IMR-90 (cell line): ENCODE results near the gene ARL13A. TPM values are rescaled to one million over a fixed set of nuclear protein-coding genes. Genes with fewer than 3 reads are reported as not detected.

Experiments used
- ATAC-seq: fragments of 200-7000 bp; cut with Tn5 transposase; 2 replicates; pipeline ENCODE4 v1.9.1; 2020; ENCODE audit warnings: low read depth, mild to moderate bottlenecking, moderate library complexity
- BruUV-seq: library from RNA; stranded (reverse); fragments of 400-500 nt; replicated peaks from 2 replicates; lab custom pipeline; 2021; lab: Mats Ljungman, UMichigan
- CTCF ChIA-PET: fragments of 300-600 bp; formaldehyde crosslinking; extraction: SDS; loops from one replicate; lab custom pipeline; 2021; ENCODE audit warnings: antibody characterized with exemption; lab: Yijun Ruan, JAX
- POLR2A ChIA-PET: fragments of 300-600 bp; sonication (Branson Sonifier 250); formaldehyde crosslinking; loops from one replicate; lab custom pipeline; 2022; ENCODE audit warnings: antibody characterized with exemption; ENCODE audit not compliant: unreplicated experiment; lab: Charles Lee
- DNase-seq: peaks from one replicate; pipeline ENCODE4 v3.0.0; 2013
- H2AFZ ChIP-seq: replicated peaks from 2 replicates; pipeline ENCODE3; 2013; ENCODE audit warnings: low read length, mild to moderate bottlenecking; ENCODE audit not compliant: poor library complexity
- H2AK5ac ChIP-seq: 2 replicates; pipeline ENCODE4 v1.6.1; 2013; ENCODE audit warnings: low read depth, low read length, inconsistent platforms
- H2AK9ac ChIP-seq: replicated peaks from 2 replicates; pipeline ENCODE3; 2013; ENCODE audit warnings: mild to moderate bottlenecking, low read depth, low read length, moderate library complexity; ENCODE audit not compliant: poor library complexity
- H2BK120ac ChIP-seq: 2 replicates; pipeline ENCODE4 v1.6.1; 2013; ENCODE audit warnings: low read depth, low read length, inconsistent platforms
- H2BK15ac ChIP-seq: 3 replicates; pipeline ENCODE4 v1.6.1; 2013; ENCODE audit warnings: low read depth, low read length, inconsistent platforms
- H2BK20ac ChIP-seq: 2 replicates; pipeline ENCODE4 v1.6.1; 2013; ENCODE audit warnings: low read depth, mild to moderate bottlenecking, inconsistent platforms, low read length, moderate library complexity
- H2BK5ac ChIP-seq: 2 replicates; pipeline ENCODE4 v1.6.1; 2013; ENCODE audit warnings: mild to moderate bottlenecking, low read depth, low read length, inconsistent platforms; ENCODE audit not compliant: poor library complexity, severe bottlenecking
- H3K14ac ChIP-seq: replicated peaks from 2 replicates; pipeline ENCODE4 v1.6.1; 2013; ENCODE audit warnings: low read depth, low read length, inconsistent platforms
- H3K18ac ChIP-seq: 2 replicates; pipeline ENCODE4 v1.6.1; 2013; ENCODE audit warnings: low read depth, low read length, control low read depth
- H3K23ac ChIP-seq: 2 replicates; pipeline ENCODE4 v1.6.1; 2013; ENCODE audit warnings: low read depth, low read length, inconsistent platforms
- H3K27ac ChIP-seq: 2 replicates; pipeline ENCODE4 v1.5.1; 2013; ENCODE audit warnings: mild to moderate bottlenecking, control low read depth, low read length; ENCODE audit not compliant: insufficient read depth
- H3K27me3 ChIP-seq: 2 replicates; pipeline ENCODE4 v1.6.1; 2013; ENCODE audit warnings: low read length; ENCODE audit not compliant: control insufficient read depth, insufficient read depth
- H3K36me3 ChIP-seq: 2 replicates; pipeline ENCODE4 v1.6.1; 2013; ENCODE audit warnings: low read length, mixed read lengths; ENCODE audit not compliant: control insufficient read depth, insufficient read depth
- H3K4ac ChIP-seq: 2 replicates; pipeline ENCODE4 v1.6.1; 2013; ENCODE audit warnings: low read depth, low read length, inconsistent platforms
- H3K4me1 ChIP-seq: 2 replicates; pipeline ENCODE4 v1.6.1; 2013; ENCODE audit warnings: low read length, mixed read lengths; ENCODE audit not compliant: control insufficient read depth, insufficient read depth
- H3K4me2 ChIP-seq: 2 replicates; pipeline ENCODE4 v1.6.1; 2013; ENCODE audit warnings: low read depth, mild to moderate bottlenecking, control low read depth, low read length, moderate library complexity
- H3K4me3 ChIP-seq: 2 replicates; pipeline ENCODE4 v1.5.1; 2013; ENCODE audit warnings: low read depth, mild to moderate bottlenecking, control low read depth, low read length, moderate library complexity; ENCODE audit not compliant: insufficient read depth
- H3K56ac ChIP-seq: 2 replicates; pipeline ENCODE4 v1.6.1; 2013; ENCODE audit warnings: low read length, inconsistent platforms; ENCODE audit not compliant: insufficient read depth; ENCODE audit errors: extremely low read depth
- H3K79me1 ChIP-seq, 2 experiments: 2 replicates each; pipeline ENCODE4 v1.6.1; 2013; ENCODE audit warnings: low read length in 2 of 2, inconsistent platforms in 1 of 2, low read depth in 1 of 2
- H3K9ac ChIP-seq: 2 replicates; pipeline ENCODE4 v1.6.1; 2013; ENCODE audit warnings: low read depth, low read length, control low read depth
- H3K9me1 ChIP-seq: 2 replicates; pipeline ENCODE4 v1.6.1; 2013; ENCODE audit warnings: low read length, inconsistent platforms; ENCODE audit not compliant: insufficient read depth
- H3K9me3 ChIP-seq: 2 replicates; pipeline ENCODE4 v1.6.1; 2013; ENCODE audit warnings: low read length; ENCODE audit not compliant: control insufficient read depth, insufficient read depth
- H4K20me1 ChIP-seq: 2 replicates; pipeline ENCODE4 v1.6.1; 2013; ENCODE audit warnings: low read length, inconsistent platforms; ENCODE audit not compliant: insufficient read depth
- H4K5ac ChIP-seq: 2 replicates; pipeline ENCODE4 v1.6.1; 2013; ENCODE audit warnings: mild to moderate bottlenecking, low read depth, low read length, control low read depth
- H4K8ac ChIP-seq, 2 experiments: 2 replicates each; pipeline ENCODE4 v1.6.1; 2013; ENCODE audit warnings: low read depth in 2 of 2, low read length in 2 of 2, control low read depth in 1 of 2, inconsistent platforms in 1 of 2
- H4K91ac ChIP-seq: 2 replicates; pipeline ENCODE4 v1.6.1; 2013; ENCODE audit warnings: low read depth, low read length, inconsistent platforms; ENCODE audit not compliant: insufficient read depth
- BHLHE40 ChIP-seq: fragments of 150-350 bp; IDR thresholded peaks from 2 replicates; pipeline ENCODE4 v1.6.1; 2016; ENCODE audit warnings: mild to moderate bottlenecking, low read depth, low read length
- CEBPB ChIP-seq: IDR thresholded peaks from 2 replicates; pipeline ENCODE4 v1.6.1; 2012; ENCODE audit warnings: low read depth, low read length, improper control_type of control experiment
- CHD1 ChIP-seq: IDR thresholded peaks from 2 replicates; pipeline ENCODE4 v1.6.1; 2012; ENCODE audit warnings: low read depth, low read length, improper control_type of control experiment
- FOS ChIP-seq: fragments of 150-350 bp; IDR thresholded peaks from 2 replicates; pipeline ENCODE4 v1.6.1; 2016; ENCODE audit warnings: low read depth, low read length
- MAFK ChIP-seq: IDR thresholded peaks from 2 replicates; pipeline ENCODE4 v1.6.1; 2012; ENCODE audit warnings: low read depth, low read length, improper control_type of control experiment
- MAZ ChIP-seq: IDR thresholded peaks from 2 replicates; pipeline ENCODE4 v1.6.1; 2012; ENCODE audit warnings: low read depth, mild to moderate bottlenecking, low read length, improper control_type of control experiment, moderate library complexity, borderline replicate concordance
- MXI1 ChIP-seq: IDR thresholded peaks from 2 replicates; pipeline ENCODE4 v1.6.1; 2012; ENCODE audit warnings: low read depth, mild to moderate bottlenecking, low read length, moderate library complexity, borderline replicate concordance
- NFE2L2 ChIP-seq: fragments of 150-350 bp; IDR thresholded peaks from 2 replicates; pipeline ENCODE4 v1.6.1; 2016; ENCODE audit warnings: low read depth, mild to moderate bottlenecking, low read length
- POLR2A ChIP-seq: IDR thresholded peaks from 2 replicates; pipeline ENCODE4 v1.6.1; 2012; ENCODE audit warnings: mild to moderate bottlenecking, low read depth, low read length
- RAD21 ChIP-seq: IDR thresholded peaks from 2 replicates; pipeline ENCODE4 v1.6.1; 2012; ENCODE audit warnings: low read length, improper control_type of control experiment
- RCOR1 ChIP-seq: IDR thresholded peaks from 2 replicates; pipeline ENCODE4 v1.6.1; 2012; ENCODE audit warnings: mild to moderate bottlenecking, low read length, improper control_type of control experiment; ENCODE audit not compliant: insufficient replicate concordance
- RFX5 ChIP-seq: IDR thresholded peaks from 2 replicates; pipeline ENCODE4 v1.8.0; 2012; ENCODE audit warnings: low read depth, mild to moderate bottlenecking, low read length, moderate library complexity
- SMC3 ChIP-seq: fragments of 150-350 bp; IDR thresholded peaks from 2 replicates; pipeline ENCODE4 v1.6.1; 2016; ENCODE audit warnings: low read depth, mild to moderate bottlenecking, antibody characterized with exemption, low read length, moderate library complexity
- WGBS, 2 experiments: methylation state at CpG; one replicate each; pipeline versions ENCODE4 v1.1.5 to v1.1.7; 2013; ENCODE audit warnings: missing lambda C conversion rate in 2 of 2; ENCODE audit not compliant: insufficient read length in 1 of 2; ENCODE audit errors: extremely low coverage in 2 of 2; 5-methylcytosine and 5-hydroxymethylcytosine counted together
- dilution Hi-C: fragments of 300-500 bp; cut with HindIII; formaldehyde crosslinking; loops from one replicate; pipeline ENCODE4 v1.14.3; 2018; ENCODE audit warnings: low sequenced_read_pairs; ENCODE audit not compliant: unreplicated experiment
- in situ Hi-C: fragments of 300-500 bp; cut with MboI; formaldehyde crosslinking; loops from 3 replicates; pipeline ENCODE4 v1.14.3; 2019; ENCODE audit warnings: low sequenced_read_pairs, inconsistent platforms, mixed read lengths
- intact Hi-C: fragments of 100-400 bp; cut with micrococcal nuclease; formaldehyde crosslinking; loops from 2 replicates; pipeline ENCODE4 v1.10.0; 2022
- polyA plus RNA-seq, 3 experiments: library from polyadenylated mRNA; depleted of rRNA; stranded (reverse); fragments of >200 nt; gene quantifications; 2 replicates each; pipeline ENCODE4 v1.2.3, GENCODE V29; 2012; ENCODE audit warnings: low replicate concordance in 1 of 3
- total RNA-seq: library from RNA; depleted of rRNA; stranded (reverse); fragments of >200 nt; gene quantifications from 2 replicates; pipeline ENCODE4 v1.2.3, GENCODE V29; 2012
- TF ChIP-seq, protein P1 (sequence below): conservative IDR thresholded peaks from 2 replicates; pipeline ENCODE4 v1.5.1; 2012; ENCODE audit warnings: mild to moderate bottlenecking, low read depth, low read length, improper control_type of control experiment
- TF ChIP-seq, protein P2 (sequence below): fragments of 150-350 bp; IDR thresholded peaks from 2 replicates; pipeline ENCODE4 v1.6.1; 2017; ENCODE audit warnings: mild to moderate bottlenecking, antibody characterized with exemption, low read length, low read depth
- TF ChIP-seq, protein P3 (sequence below): fragments of 150-350 bp; IDR thresholded peaks from 2 replicates; pipeline ENCODE4 v1.6.1; 2016; ENCODE audit warnings: low read depth, mild to moderate bottlenecking, low read length, moderate library complexity, borderline replicate concordance

ARL13A gene
- total and polyA plus RNA-seq, 2 of the 4 experiments (the other 2 are of a cell fraction) = not detected

DNA sequence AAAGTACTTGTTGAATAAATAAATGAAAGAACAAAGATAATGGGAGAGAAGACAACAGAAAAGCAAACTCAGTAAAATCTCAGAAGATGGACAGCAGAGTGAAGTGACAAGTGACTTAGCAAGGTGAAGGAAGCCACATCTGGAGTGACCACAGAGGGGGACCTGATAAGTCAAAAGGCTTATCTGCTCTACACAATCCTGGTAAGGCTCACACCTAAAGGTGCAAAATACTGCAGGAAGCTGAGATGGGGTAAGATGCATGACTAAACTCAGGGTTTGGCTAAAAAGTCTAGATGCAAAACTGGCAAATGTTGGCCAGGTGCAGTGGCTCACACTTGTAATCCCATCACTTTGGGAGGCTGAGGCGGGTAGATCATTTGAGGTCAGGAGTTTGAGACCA is 60.2 kb downstream of the ARL13A start:
- no peaks in the 10 kb centered on the region for H3K9me3 ChIP-seq
- intact Hi-C loops (no loop called here), dilution Hi-C loops (no loop called here), in situ Hi-C loops (no loop called here)
- H3K4me2 ChIP-seq = no peak overlapping the region
- CTCF ChIA-PET = no interaction called here
- no peak overlapping the region for H3K23ac ChIP-seq
- H3K36me3 ChIP-seq = 0 out of 2 replicates have a peak, but pooled peaks cover 1% of the 10 kb centered on the region
- H3K9ac ChIP-seq = no peak overlapping the region
- peaks cover 2% of the 10 kb centered on the region for H3K4me1 ChIP-seq
- no peak overlapping the region for H2BK120ac ChIP-seq
- H4K8ac ChIP-seq = no peak overlapping the region
- H3K18ac ChIP-seq = no peak overlapping the region
- no peak overlapping the region for H2BK15ac ChIP-seq
- H2AK5ac ChIP-seq = no peak overlapping the region
- no peak overlapping the region for H4K5ac ChIP-seq
- no peak overlapping the region for H3K56ac ChIP-seq
- H3K27me3 ChIP-seq = no peaks in the 10 kb centered on the region
- H3K4ac ChIP-seq = no peak overlapping the region
- no peaks in the 10 kb centered on the region for H4K20me1 ChIP-seq
- no peak overlapping the region for H3K14ac ChIP-seq
- no peak overlapping the region for H2AK9ac ChIP-seq
- no TSS peak for BruUV-seq
- TF ChIP-seq MAFK (no peak), NFE2L2 (no peak), BHLHE40 (no peak), SMC3 (no peak), CEBPB (no peak), MAZ (no peak), POLR2A (no peak), FOS (no peak), RAD21 (no peak), CHD1 (no peak), RCOR1 (no peak), RFX5 (no peak), MXI1 (no peak)
- TF ChIP-seq, protein P1, sequence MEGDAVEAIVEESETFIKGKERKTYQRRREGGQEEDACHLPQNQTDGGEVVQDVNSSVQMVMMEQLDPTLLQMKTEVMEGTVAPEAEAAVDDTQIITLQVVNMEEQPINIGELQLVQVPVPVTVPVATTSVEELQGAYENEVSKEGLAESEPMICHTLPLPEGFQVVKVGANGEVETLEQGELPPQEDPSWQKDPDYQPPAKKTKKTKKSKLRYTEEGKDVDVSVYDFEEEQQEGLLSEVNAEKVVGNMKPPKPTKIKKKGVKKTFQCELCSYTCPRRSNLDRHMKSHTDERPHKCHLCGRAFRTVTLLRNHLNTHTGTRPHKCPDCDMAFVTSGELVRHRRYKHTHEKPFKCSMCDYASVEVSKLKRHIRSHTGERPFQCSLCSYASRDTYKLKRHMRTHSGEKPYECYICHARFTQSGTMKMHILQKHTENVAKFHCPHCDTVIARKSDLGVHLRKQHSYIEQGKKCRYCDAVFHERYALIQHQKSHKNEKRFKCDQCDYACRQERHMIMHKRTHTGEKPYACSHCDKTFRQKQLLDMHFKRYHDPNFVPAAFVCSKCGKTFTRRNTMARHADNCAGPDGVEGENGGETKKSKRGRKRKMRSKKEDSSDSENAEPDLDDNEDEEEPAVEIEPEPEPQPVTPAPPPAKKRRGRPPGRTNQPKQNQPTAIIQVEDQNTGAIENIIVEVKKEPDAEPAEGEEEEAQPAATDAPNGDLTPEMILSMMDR = no peak
- TF ChIP-seq, protein P2, sequence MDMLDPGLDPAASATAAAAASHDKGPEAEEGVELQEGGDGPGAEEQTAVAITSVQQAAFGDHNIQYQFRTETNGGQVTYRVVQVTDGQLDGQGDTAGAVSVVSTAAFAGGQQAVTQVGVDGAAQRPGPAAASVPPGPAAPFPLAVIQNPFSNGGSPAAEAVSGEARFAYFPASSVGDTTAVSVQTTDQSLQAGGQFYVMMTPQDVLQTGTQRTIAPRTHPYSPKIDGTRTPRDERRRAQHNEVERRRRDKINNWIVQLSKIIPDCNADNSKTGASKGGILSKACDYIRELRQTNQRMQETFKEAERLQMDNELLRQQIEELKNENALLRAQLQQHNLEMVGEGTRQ = no peak
- TF ChIP-seq, protein P3, sequence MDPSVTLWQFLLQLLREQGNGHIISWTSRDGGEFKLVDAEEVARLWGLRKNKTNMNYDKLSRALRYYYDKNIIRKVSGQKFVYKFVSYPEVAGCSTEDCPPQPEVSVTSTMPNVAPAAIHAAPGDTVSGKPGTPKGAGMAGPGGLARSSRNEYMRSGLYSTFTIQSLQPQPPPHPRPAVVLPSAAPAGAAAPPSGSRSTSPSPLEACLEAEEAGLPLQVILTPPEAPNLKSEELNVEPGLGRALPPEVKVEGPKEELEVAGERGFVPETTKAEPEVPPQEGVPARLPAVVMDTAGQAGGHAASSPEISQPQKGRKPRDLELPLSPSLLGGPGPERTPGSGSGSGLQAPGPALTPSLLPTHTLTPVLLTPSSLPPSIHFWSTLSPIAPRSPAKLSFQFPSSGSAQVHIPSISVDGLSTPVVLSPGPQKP = no peak
- no peak for DNase-seq
- H3K79me1 ChIP-seq = no peaks in the 10 kb centered on the region
- H3K27ac ChIP-seq = no peak overlapping the region
- H4K91ac ChIP-seq = no peak overlapping the region
- POLR2A ChIA-PET = no interaction called here
- no CpG with 5 or more reads among the region's 1 CpG for WGBS, 2 experiments
- no peak overlapping the region for H2AFZ ChIP-seq
- no peak overlapping the region for H2BK20ac ChIP-seq
- H2BK5ac ChIP-seq = no peak overlapping the region
- no peak for ATAC-seq
- no peaks in the 10 kb centered on the region for H3K9me1 ChIP-seq
- no peak overlapping the region for H3K4me3 ChIP-seq
